HL-60 (cell line): ENCODE results near the gene LYPD4.

Experiments used
- GABPA ChIP-seq: IDR thresholded peaks from 2 replicates; pipeline ENCODE4 v1.6.1; 2012; ENCODE audit warnings: low read depth
- POLR2AphosphoS5 ChIP-seq: IDR thresholded peaks from 2 replicates; pipeline ENCODE4 v1.6.1; 2012; ENCODE audit warnings: low read depth
- REST ChIP-seq: IDR thresholded peaks from 2 replicates; pipeline ENCODE4 v1.6.1; 2012; ENCODE audit warnings: low read depth; ENCODE audit not compliant: insufficient replicate concordance
- TF ChIP-seq, protein P1 (sequence below): IDR thresholded peaks from one replicate; pipeline ENCODE4 v1.5.1; 2011; ENCODE audit warnings: low read length, control low read depth, inconsistent platforms; ENCODE audit not compliant: insufficient read depth

- TF ChIP-seq, protein P1, sequence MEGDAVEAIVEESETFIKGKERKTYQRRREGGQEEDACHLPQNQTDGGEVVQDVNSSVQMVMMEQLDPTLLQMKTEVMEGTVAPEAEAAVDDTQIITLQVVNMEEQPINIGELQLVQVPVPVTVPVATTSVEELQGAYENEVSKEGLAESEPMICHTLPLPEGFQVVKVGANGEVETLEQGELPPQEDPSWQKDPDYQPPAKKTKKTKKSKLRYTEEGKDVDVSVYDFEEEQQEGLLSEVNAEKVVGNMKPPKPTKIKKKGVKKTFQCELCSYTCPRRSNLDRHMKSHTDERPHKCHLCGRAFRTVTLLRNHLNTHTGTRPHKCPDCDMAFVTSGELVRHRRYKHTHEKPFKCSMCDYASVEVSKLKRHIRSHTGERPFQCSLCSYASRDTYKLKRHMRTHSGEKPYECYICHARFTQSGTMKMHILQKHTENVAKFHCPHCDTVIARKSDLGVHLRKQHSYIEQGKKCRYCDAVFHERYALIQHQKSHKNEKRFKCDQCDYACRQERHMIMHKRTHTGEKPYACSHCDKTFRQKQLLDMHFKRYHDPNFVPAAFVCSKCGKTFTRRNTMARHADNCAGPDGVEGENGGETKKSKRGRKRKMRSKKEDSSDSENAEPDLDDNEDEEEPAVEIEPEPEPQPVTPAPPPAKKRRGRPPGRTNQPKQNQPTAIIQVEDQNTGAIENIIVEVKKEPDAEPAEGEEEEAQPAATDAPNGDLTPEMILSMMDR, result no peak
- TF ChIP-seq GABPA (no peak), REST (no peak), POLR2AphosphoS5 (no peak)
These were observed 30.6 kb downstream of the LYPD4 start for GRCh38 chr19:41813911-41814310.
